Fibroblast of the aortic adventitia (primary cell): Measurements from ENCODE around the gene ZNF440. TPM values are rescaled to one million over a fixed set of nuclear protein-coding genes. Genes with fewer than 3 reads are reported as not detected.
"Not testable (repeated sequence)": the region's sequence is repeated elsewhere in the genome, so short reads cannot be mapped to it uniquely, and the experiment has no call there.

ENCODE experiments used
- DNase-seq: peaks from one replicate; pipeline ENCODE4 v3.0.0-alpha.2; 2010; ENCODE audit warnings: low read depth
- H3K4me3 ChIP-seq: 2 replicates; pipeline ENCODE4 v1.5.1; 2011; ENCODE audit warnings: low read depth, mild to moderate bottlenecking, control low read depth, low read length, moderate library complexity
- total RNA-seq: library from RNA; depleted of rRNA; stranded (reverse); fragments of >200 nt; gene quantifications from 2 replicates; pipeline ENCODE4 v1.2.3, GENCODE V29; 2012; ENCODE audit warnings: low replicate concordance
- TF ChIP-seq, protein P1 (sequence below): IDR thresholded peaks from 2 replicates; pipeline ENCODE4 v1.5.1; 2011; ENCODE audit warnings: mild to moderate bottlenecking, low read length, control low read depth, inconsistent platforms; ENCODE audit not compliant: insufficient read depth

The ZNF440 gene
- 6.6 and 12.7 TPM in 2 replicates for total RNA-seq

- TF ChIP-seq, protein P1, sequence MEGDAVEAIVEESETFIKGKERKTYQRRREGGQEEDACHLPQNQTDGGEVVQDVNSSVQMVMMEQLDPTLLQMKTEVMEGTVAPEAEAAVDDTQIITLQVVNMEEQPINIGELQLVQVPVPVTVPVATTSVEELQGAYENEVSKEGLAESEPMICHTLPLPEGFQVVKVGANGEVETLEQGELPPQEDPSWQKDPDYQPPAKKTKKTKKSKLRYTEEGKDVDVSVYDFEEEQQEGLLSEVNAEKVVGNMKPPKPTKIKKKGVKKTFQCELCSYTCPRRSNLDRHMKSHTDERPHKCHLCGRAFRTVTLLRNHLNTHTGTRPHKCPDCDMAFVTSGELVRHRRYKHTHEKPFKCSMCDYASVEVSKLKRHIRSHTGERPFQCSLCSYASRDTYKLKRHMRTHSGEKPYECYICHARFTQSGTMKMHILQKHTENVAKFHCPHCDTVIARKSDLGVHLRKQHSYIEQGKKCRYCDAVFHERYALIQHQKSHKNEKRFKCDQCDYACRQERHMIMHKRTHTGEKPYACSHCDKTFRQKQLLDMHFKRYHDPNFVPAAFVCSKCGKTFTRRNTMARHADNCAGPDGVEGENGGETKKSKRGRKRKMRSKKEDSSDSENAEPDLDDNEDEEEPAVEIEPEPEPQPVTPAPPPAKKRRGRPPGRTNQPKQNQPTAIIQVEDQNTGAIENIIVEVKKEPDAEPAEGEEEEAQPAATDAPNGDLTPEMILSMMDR: no peak
- H3K4me3 ChIP-seq: peak within 1 kb of the TSS; percentile 97
- DNase-seq: peak; percentile 90
Observed at GRCh38 chr19:11814029-11814699, at the start of gene ZNF440. Gene ZNF440, plus strand, starts transcription at chr19:11814273. Its CDS starts 175 bp downstream, at chr19:11814448.

DNA sequence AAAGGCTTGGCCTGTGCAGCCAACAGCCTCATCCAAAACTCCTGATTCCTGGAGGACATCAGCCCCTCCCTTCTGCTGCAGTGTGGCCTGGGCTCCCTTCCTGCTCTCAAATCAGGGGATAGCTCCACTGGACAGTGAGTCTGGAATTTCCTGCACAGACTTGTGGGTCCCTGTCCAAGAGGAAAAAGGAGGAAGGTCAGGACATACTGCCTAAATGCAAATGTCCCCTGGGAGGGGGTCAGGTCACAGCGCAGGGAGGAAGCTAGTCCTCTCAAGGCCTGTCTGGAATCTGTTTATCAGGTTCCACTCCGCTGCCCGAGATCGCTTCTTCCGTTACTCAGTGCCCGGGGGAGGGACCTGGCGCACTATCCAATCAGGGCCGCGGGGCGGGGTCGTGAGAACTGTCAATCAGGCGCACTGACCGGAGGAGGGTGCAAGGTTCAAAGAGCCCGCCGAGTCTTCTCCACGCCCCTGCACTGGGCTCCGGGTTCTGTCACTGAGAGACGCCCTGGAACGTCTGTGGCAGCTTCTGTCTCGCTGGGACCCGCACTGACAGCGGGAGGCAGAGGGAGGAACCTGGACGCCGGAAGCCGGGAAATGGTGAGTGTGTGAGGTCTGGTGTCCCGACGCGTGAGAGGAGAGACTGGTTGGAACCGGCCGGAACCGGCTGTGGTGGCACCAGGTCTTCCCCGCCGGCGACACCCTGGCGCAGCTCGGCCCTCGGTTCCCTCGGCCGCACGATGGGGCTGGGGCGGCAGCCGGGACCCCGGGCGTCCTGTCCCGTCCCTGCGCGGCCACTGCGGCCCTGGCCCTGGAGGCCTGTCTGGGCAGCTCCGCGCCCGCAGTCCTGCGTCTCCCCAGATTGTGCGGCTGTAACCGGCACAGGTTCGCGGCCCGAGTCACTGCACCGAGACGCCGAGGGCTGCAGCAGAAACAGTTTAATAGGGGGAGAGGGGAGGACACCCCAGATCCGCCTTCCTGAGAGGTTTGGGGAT is 47.2 kb upstream of the ZNF440 start, which contains the start of gene ZNF441:
Gene ZNF441, plus strand, starts transcription at position 404 of the 995 bp plus-strand sequence. Its CDS starts 194 bp downstream, at position 598.
- DNase-seq: peak; percentile 93
- TF ChIP-seq, protein P1: no peak
- peak within 1 kb of the TSS; percentile 95 for H3K4me3 ChIP-seq

DNA sequence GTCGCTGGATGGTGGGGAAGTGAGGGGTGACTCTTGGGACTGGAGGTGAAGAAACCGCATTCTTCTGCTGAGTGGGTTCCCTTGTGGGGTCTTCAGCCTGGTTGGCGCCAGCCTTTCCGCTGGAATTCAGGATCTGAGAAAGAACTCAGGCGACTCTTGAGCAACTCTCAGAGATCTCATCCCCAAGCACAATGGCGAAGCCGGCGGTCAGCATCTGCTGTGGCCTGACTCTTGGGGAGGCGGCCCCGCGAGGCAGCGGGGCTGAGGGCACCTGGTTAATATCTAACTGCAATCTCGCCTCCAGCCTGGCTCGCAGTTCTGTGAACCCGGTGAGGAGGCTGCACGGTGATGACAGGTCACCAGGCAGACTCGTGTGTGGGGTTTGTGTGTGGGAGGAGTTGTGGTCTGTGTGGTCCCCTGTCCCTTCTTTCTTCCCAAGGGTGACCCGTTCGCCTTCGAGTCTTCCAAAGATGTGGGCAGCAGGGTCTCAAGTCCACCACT is 46.4 kb upstream of the ZNF440 start:
- DNase-seq: peak; percentile 38
- H3K4me3 ChIP-seq: peak overlapping the region; percentile 95
- TF ChIP-seq, protein P1: no peak

GRCh38 chr19:11769995-11770394 is 44.1 kb upstream of the ZNF440 start:
- no peak overlapping the region for H3K4me3 ChIP-seq
- DNase-seq: no peak

GRCh38 chr19:11771520-11771919 is 42.6 kb upstream of the ZNF440 start:
- not testable (repeated sequence) for H3K4me3 ChIP-seq, DNase-seq

More at GRCh38 chr19:11769995-11770394, 44.1 kb upstream of the ZNF440 start:
- TF ChIP-seq, protein P1: no peak

GRCh38 chr19:11776669-11777068 is 37.4 kb upstream of the ZNF440 start:
- H3K4me3 ChIP-seq, DNase-seq: not testable (repeated sequence)

DNA sequence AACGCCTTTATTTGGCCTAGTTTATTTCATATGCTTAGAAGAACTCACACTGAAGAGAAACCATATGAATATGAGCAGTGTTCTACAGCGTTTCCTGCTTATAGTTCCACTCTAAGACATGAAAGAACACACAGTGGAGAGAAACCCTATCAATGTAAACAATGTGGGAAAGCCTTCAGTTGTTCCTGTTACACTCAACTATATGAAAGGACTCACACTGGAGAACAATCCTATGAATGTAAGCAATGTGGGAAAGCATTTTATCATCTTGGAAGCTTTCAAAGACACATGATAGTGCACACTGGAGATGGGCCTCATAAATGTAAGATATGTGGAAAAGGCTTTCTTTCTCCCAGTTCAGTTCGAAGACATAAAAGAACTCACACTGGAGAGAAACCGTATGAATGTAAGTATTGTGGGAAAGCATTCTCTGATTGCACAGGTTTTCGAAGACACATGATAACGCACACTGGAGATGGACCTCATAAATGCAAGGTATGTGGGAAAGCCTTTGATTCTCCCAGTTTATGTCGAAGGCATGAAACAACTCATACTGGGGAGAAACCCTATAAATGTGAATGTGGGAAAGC is 33.5 kb upstream of the ZNF440 start:
- TF ChIP-seq, protein P1: no peak

More for the DNA sequence above, 33.5 kb upstream of the ZNF440 start:
- no peak overlapping the region for H3K4me3 ChIP-seq
- no peak for DNase-seq
